ENCODE measurements around the gene LSM6.

The LSM6 gene

DNA sequence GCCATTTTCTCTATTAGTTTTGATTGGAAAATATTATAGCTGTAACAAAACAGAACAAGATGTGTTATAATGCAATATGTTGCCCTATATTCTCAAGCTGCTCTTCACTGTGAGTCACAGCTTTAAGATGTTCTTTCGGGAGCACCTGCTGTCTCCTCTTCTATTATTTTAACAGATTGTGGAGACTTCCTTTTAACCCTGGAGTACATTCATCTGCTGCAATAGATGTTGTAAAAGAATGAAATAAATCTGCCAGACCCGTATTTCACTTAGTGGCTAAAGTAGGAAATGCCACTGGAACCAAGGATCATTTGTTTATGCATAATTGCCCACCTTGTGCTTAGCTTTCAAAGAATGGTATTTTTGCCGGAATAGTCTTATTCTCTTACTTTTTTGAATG, 11.1 kb downstream of the LSM6 start:
- DNase-seq (ENCODE audit: low spot score): no peak

DNA sequence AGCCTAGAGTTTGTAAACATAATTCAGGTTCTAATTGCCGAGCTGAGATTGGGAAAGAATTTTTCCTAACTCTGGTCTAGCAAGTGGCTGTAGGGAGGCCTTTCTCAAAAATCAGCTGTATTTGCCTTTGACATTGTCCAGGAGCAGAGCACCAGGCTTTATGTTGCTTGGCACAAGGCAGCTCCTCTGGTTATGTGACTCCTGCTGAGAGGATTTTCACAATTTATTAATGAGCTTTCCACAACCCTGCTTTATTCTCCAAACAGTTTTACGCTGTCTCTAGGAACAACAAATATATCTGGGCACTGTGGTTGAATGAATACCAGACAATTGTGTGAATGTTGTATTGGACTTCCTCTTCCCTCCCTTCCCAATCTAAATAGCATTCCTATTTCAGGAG, 14.9 kb downstream of the LSM6 start:
- no peak for DNase-seq (ENCODE audit: low spot score)

DNA sequence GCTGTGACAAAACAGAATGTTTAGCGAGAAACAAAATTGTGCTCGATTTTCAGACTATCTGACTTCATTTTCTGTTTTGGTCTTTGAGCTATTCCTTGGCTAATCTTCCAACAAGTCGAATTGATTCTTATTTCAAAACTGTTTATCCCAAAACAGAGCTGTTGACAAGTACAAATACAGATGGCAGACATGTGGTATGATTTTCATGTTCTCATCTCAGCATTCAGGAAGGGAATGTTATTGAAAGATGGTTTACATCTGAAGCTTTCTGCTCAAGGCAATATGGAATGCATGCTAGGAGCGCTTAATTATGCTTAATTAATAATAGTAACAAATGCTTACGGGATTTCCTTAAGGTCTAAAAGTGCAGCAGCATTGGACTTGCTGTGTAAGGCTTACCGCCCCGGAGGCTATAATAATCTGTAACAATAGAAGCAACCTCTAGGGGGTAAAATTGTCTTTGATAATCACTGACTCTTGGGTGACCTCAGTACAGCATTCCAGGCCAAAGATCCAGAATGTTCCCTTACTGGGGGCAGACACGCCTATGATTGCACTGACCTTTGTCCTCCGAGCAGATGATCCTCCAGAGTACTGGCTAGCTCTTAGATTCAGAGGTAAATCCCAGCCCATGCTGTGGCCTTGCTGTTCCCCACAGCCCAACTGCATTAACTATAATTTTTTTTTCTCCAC, 16.4 kb downstream of the LSM6 start:
- no peak for DNase-seq (ENCODE audit: low spot score)

GRCh38 chr4:146193628-146194027, 18.1 kb downstream of the LSM6 start:
- no peak for DNase-seq (ENCODE audit: low spot score)

DNA sequence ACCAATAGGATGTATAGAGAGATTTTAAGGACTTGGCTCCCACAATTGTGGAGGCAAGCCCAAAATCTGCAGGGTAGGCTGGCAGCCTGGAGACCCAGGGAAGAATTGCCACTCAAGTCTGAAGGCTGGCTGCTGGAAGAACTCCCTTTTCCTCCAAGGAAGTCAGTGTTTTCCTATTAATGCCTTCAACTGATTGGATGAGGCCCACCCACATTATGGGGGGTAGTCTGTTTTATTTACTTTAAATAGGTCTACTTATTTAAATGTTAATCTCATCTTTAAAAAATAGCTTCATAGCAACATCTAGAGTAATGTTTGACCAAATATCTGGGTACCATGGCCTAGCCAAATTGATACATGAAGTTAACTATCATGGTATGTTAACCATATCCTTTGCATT, 18.7 kb downstream of the LSM6 start:
- no peak for DNase-seq (ENCODE audit: low spot score)

GRCh38 chr4:146202665-146203064, 27.1 kb downstream of the LSM6 start:
- no peak for DNase-seq (ENCODE audit: low spot score)

- no peak for DNase-seq (ENCODE audit: low spot score)
These were observed 31.9 kb downstream of the LSM6 start for GRCh38 chr4:146207410-146207809.

- DNase-seq (ENCODE audit: low spot score): no peak
These were observed 35.4 kb downstream of the LSM6 start for GRCh38 chr4:146210890-146211289.

DNA sequence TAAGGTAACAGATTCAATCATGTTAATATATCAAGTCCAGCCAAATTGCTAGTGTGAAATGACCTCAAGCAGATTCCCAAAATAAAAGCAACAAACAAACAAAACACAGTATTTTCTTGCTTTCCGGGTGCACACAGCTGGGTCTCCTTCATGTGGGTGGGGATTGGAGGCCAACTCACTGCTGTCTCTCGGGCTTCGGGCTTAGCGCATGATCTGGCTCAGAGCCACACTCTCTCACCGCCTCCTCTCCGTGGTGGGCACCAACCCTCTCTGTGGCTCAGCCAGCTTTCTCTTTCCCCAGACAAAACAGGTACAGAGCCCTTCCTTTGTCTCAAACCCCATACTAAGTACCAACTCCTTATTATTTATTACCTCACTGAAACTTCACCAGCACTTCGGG, 35.9 kb downstream of the LSM6 start:
- no peak for DNase-seq (ENCODE audit: low spot score)

GRCh38 chr4:146212781-146213180, 37.3 kb downstream of the LSM6 start:
- no peak for DNase-seq (ENCODE audit: low spot score)

DNA sequence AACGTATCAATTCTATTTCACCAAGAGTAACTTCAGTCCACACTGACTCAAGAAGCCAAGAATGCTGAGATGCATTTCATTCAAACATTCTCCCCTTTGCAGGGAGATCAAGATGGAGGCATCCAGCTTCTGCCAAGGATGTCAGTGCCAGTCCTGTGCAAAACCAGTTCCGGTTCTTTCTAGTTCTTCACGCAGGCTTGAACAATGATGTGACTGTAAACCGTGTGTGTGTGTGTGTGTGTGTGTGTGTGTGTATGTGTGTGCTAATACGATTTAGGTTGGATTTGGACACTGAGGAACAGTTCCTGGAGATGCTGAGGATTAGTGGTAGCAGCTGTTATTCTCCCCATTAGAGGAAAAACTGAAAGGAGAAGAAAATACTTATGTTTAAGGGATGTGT, 38.7 kb downstream of the LSM6 start, which contains the start of gene REELD1:
Gene REELD1, plus strand, starts transcription at position 301 of the 400 bp plus-strand sequence. CDS start 2,415 bp downstream, outside the sequence.
- no peak for DNase-seq (ENCODE audit: low spot score)

DNA sequence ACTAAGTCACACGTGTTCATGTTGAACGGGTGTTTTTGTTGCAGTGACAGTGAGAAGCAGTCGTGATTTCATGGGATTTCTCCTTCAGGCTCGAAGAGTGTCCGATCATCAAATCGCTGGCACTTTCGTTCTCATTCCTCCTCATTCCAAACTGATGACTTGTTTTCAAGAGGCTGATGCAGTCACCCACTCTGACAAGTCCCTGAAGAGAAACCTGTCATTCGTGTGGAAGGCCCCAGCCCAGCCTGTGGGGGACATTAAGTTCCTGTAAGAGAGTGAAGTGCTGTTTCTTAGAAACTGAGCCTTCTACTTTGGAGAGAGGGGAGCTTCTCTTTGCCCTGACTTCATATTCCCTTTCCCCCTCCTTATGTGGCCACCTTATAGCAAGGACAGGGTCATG, 46.8 kb downstream of the LSM6 start:
- no peak for DNase-seq (ENCODE audit: low spot score)

- no peak for DNase-seq (ENCODE audit: low spot score)
These were observed 48.9 kb downstream of the LSM6 start for GRCh38 chr4:146224326-146224966.

GRCh38 chr4:146229406-146229805, 53.9 kb downstream of the LSM6 start:
- DNase-seq (ENCODE audit: low spot score): no peak

DNA sequence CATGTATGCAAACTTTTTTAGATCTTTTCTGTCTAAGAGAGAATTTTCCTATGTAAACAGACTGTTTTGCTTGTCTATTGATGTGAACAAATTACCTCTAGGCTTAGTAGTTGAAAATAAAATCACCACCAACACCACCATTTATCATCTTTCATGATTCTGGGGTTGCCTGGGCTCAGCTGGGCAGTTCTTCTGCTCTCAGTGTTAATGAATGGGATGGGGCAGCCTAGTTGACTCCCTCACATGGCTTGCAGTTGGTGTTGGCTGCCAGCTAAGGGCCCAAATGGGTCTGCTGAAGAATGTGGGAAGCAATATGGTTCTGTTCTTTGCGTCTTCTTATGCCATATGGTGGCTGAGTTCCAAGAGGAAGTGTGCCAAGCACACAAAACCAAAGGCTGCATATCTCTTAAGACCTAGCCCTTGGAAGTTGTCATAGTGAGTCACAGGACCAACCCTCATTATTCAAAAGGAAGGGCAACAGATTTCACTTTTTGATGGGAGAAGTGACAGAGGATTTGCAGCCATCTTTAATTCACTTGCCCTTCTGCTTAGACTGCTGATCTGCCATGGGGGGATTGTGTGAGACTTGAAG, 56.7 kb downstream of the LSM6 start:
- DNase-seq (ENCODE audit: low spot score): no peak

- DNase-seq (ENCODE audit: low spot score): no peak
These were observed 60.2 kb downstream of the LSM6 start for GRCh38 chr4:146235654-146236177.

DNA sequence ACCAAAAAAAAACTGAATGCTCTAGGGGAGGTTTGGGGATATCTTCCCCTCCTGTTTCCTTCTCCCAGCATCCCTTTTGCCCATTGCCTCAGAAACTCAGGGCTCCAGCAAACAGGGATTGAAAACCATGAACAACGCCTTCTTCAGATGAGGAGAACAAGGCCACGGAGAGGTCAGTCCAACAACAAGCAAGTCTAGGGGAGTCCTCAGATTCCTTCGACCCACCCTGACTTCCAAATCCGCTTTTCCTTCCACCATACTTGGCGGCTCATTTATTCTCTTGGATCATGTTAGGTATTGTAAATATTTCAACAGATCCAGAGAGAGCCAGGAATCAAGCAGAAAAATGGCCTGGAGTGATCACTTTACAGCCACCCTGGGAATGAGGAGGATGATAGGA, 60.7 kb downstream of the LSM6 start:
- no peak for DNase-seq (ENCODE audit: low spot score)

GRCh38 chr4:146237092-146237491, 61.6 kb downstream of the LSM6 start:
- no peak for DNase-seq (ENCODE audit: low spot score)

DNA sequence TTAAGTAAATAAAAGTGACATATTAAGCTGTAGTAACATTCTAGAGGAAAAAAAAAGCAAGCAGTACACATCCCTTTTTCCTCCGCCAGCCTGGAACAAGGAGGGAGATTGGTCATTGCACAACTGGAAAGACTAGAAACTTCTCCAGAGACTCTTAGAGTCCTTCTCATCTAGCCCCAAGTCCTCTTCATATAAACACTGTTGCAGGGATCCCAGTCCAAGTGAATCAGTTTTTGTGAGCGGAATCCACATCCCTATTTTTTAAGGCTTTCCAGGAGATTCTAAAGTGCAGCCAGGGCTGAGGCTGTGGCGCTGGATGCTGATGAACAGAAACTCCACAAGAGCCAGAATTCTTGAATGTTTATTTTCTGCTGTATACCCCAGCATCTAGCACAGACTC, 62.6 kb downstream of the LSM6 start:
- DNase-seq (ENCODE audit: low spot score): no peak
